NCI-H1417 treated with DMSO at 0.1 percent for 48 hours (cell line): ENCODE data around the gene ATIC.

Source experiments
- DNase-seq: peaks from one replicate; lab custom pipeline; 2025; lab: John Stamatoyannopoulos, UW

The ATIC gene

GRCh38 chr2:215376103-215376780 is 64.4 kb downstream of the ATIC start:
- no peak for DNase-seq

GRCh38 chr2:215377283-215377682 is 65.4 kb downstream of the ATIC start:
- no peak for DNase-seq

- no peak for DNase-seq
Measured at GRCh38 chr2:215378045-215378444, 66.2 kb downstream of the ATIC start.

GRCh38 chr2:215379039-215379438 is 67.2 kb downstream of the ATIC start:
- no peak for DNase-seq

- no peak for DNase-seq
Measured at GRCh38 chr2:215379948-215380347, 68.1 kb downstream of the ATIC start.

GRCh38 chr2:215380699-215381098 is 68.8 kb downstream of the ATIC start:
- DNase-seq, result no peak

GRCh38 chr2:215382011-215382410 is 70.2 kb downstream of the ATIC start:
- no peak for DNase-seq

GRCh38 chr2:215382480-215382879 is 70.6 kb downstream of the ATIC start:
- no peak for DNase-seq

- no peak for DNase-seq
Measured at GRCh38 chr2:215383652-215384279, 71.9 kb downstream of the ATIC start.

GRCh38 chr2:215384710-215385109 is 72.9 kb downstream of the ATIC start:
- DNase-seq, result no peak

GRCh38 chr2:215386566-215386965 is 74.7 kb downstream of the ATIC start:
- no peak for DNase-seq

GRCh38 chr2:215388002-215388728 is 76.3 kb downstream of the ATIC start:
- DNase-seq, result no peak

- no peak for DNase-seq
Measured at GRCh38 chr2:215390550-215390913, 78.7 kb downstream of the ATIC start.

GRCh38 chr2:215391531-215391930 is 79.7 kb downstream of the ATIC start:
- DNase-seq, result no peak

- no peak for DNase-seq
Measured at GRCh38 chr2:215392164-215392563, 80.3 kb downstream of the ATIC start.

GRCh38 chr2:215392687-215393270 is 80.9 kb downstream of the ATIC start:
- no peak for DNase-seq

- no peak for DNase-seq
Measured at GRCh38 chr2:215394102-215394805, 82.4 kb downstream of the ATIC start.

GRCh38 chr2:215395687-215396460 is 84.0 kb downstream of the ATIC start:
- DNase-seq, result no peak

- DNase-seq, result no peak
Measured at GRCh38 chr2:215396595-215397313, 84.9 kb downstream of the ATIC start.

GRCh38 chr2:215397632-215398341 is 85.9 kb downstream of the ATIC start:
- DNase-seq, result no peak
